T-helper 17 cell (primary cell): ENCODE data around the gene GNAZ. TPM values are rescaled to one million over a fixed set of nuclear protein-coding genes. Genes with fewer than 3 reads are reported as not detected.

Experiments used
- ATAC-seq: fragments of 150-1000 bp; cut with Tn5 transposase; 2 replicates; pipeline ENCODE4 v1.10.0; 2021; ENCODE audit warnings: mild to moderate bottlenecking, moderate library complexity
- DNase-seq, 3 donors: peaks; one replicate each; pipeline versions ENCODE4 v3.0.0 to v3.0.0-alpha.2; 2020 to 2021
- H3K9me3 ChIP-seq: one replicate; pipeline ENCODE4 v1.7.0; 2013; ENCODE audit warnings: low read length, mild to moderate bottlenecking; ENCODE audit not compliant: control insufficient read depth, poor library complexity, severe bottlenecking
- H3K27ac Mint-ChIP-seq: one replicate; pipeline ENCODE4 v1.8.0; 2022; ENCODE audit warnings: mild to moderate bottlenecking, moderate library complexity, mixed read lengths
- H3K27me3 Mint-ChIP-seq: one replicate; pipeline ENCODE4 v1.8.0; 2022; ENCODE audit warnings: mixed read lengths
- H3K36me3 Mint-ChIP-seq: one replicate; pipeline ENCODE4 v1.8.0; 2022; ENCODE audit warnings: low read depth, mixed read lengths
- H3K4me1 Mint-ChIP-seq: one replicate; pipeline ENCODE4 v1.8.0; 2022; ENCODE audit warnings: mild to moderate bottlenecking, mixed read lengths
- H3K4me3 Mint-ChIP-seq: one replicate; pipeline ENCODE4 v1.8.0; 2022; ENCODE audit warnings: mild to moderate bottlenecking, moderate library complexity, mixed read lengths
- total RNA-seq, 4 donors: library from RNA in 2 of 4; stranded (reverse) in 2 of 4; gene quantifications; one replicate each; pipeline ENCODE4 v1.2.3 and lab custom pipeline; 2022 to 2026

Gene GNAZ
- total RNA-seq, 2 donors from 2014 or later, result 1.4 to 44.1 TPM

- DNase-seq (peak; percentile 87 to 94 (median 89)), ATAC-seq (peak; percentile 99)
- Mint-ChIP-seq H3K4me3 (peak overlapping the region; percentile 88), H3K27ac (peak overlapping the region; percentile 57), H3K27me3 (peaks cover 15% of the 10 kb centered on the region), H3K4me1 (peaks cover 22% of the 10 kb centered on the region), H3K36me3 (no peaks in the 10 kb centered on the region)
- no peaks in the 10 kb centered on the region for H3K9me3 ChIP-seq
Measured at GRCh38 chr22:23069502-23070357, 589 bp upstream of the GNAZ start.

- Mint-ChIP-seq H3K36me3 (no peaks in the 10 kb centered on the region), H3K4me3 (peak overlapping the region; percentile 68), H3K27me3 (peaks cover 15% of the 10 kb centered on the region), H3K27ac (no peak overlapping the region), H3K4me1 (peaks cover 19% of the 10 kb centered on the region)
- ATAC-seq, result no peak
- DNase-seq, result peak in 1 of 3 donors; percentile 9
- no peaks in the 10 kb centered on the region for H3K9me3 ChIP-seq
Measured at GRCh38 chr22:23071230-23072076, 1.1 kb downstream of the GNAZ start.

GRCh38 chr22:23072077-23072910 lies 2.0 kb downstream of the GNAZ start:
- Mint-ChIP-seq H3K27ac (no peak overlapping the region), H3K36me3 (no peaks in the 10 kb centered on the region), H3K4me3 (no peak overlapping the region), H3K27me3 (peaks cover 15% of the 10 kb centered on the region), H3K4me1 (peaks cover 13% of the 10 kb centered on the region)
- no peaks in the 10 kb centered on the region for H3K9me3 ChIP-seq
- peak in 1 of 3 donors; percentile 2 for DNase-seq
- ATAC-seq, result no peak

GRCh38 chr22:23072911-23073491 lies 2.7 kb downstream of the GNAZ start:
- H3K27ac Mint-ChIP-seq, result no peak overlapping the region
- DNase-seq, result peak in 1 of 3 donors; percentile 3
- no peaks in the 10 kb centered on the region for H3K36me3 Mint-ChIP-seq
- H3K4me1 Mint-ChIP-seq, result peaks cover 8% of the 10 kb centered on the region
- peaks cover 16% of the 10 kb centered on the region for H3K27me3 Mint-ChIP-seq
- no peaks in the 10 kb centered on the region for H3K9me3 ChIP-seq
- H3K4me3 Mint-ChIP-seq, result no peak overlapping the region
- no peak for ATAC-seq

GRCh38 chr22:23073526-23074229 lies 3.4 kb downstream of the GNAZ start:
- DNase-seq (no peak), ATAC-seq (no peak)
- Mint-ChIP-seq H3K36me3 (no peaks in the 10 kb centered on the region), H3K27me3 (peaks cover 19% of the 10 kb centered on the region), H3K27ac (peak overlapping the region; percentile 24), H3K4me1 (peaks cover 9% of the 10 kb centered on the region), H3K4me3 (no peak overlapping the region)
- no peaks in the 10 kb centered on the region for H3K9me3 ChIP-seq

GRCh38 chr22:23074451-23074850 lies 4.1 kb downstream of the GNAZ start:
- no peak for ATAC-seq
- Mint-ChIP-seq H3K4me3 (peak overlapping the region; percentile 50), H3K27ac (peak overlapping the region; percentile 24), H3K4me1 (peaks cover 11% of the 10 kb centered on the region), H3K27me3 (peaks cover 24% of the 10 kb centered on the region), H3K36me3 (no peaks in the 10 kb centered on the region)
- no peaks in the 10 kb centered on the region for H3K9me3 ChIP-seq
- no peak for DNase-seq

- Mint-ChIP-seq H3K27me3 (peaks cover 25% of the 10 kb centered on the region), H3K36me3 (no peaks in the 10 kb centered on the region), H3K27ac (no peak overlapping the region), H3K4me1 (peaks cover 11% of the 10 kb centered on the region), H3K4me3 (no peak overlapping the region)
- no peak for DNase-seq
- no peaks in the 10 kb centered on the region for H3K9me3 ChIP-seq
- ATAC-seq, result no peak
Measured at GRCh38 chr22:23075050-23075449, 4.7 kb downstream of the GNAZ start.

- no peaks in the 10 kb centered on the region for H3K36me3 Mint-ChIP-seq
- peaks cover 25% of the 10 kb centered on the region for H3K27me3 Mint-ChIP-seq
- H3K4me3 Mint-ChIP-seq, result no peak overlapping the region
- ATAC-seq (no peak), DNase-seq (no peak)
- H3K27ac Mint-ChIP-seq, result no peak overlapping the region
- peaks cover 12% of the 10 kb centered on the region for H3K4me1 Mint-ChIP-seq
- H3K9me3 ChIP-seq, result no peaks in the 10 kb centered on the region
Measured at GRCh38 chr22:23075525-23076216, 5.4 kb downstream of the GNAZ start.

- DNase-seq, result no peak
- peaks cover 25% of the 10 kb centered on the region for H3K27me3 Mint-ChIP-seq
- ATAC-seq, result no peak
- peaks cover 12% of the 10 kb centered on the region for H3K4me1 Mint-ChIP-seq
- H3K9me3 ChIP-seq, result no peaks in the 10 kb centered on the region
- no peak overlapping the region for H3K27ac Mint-ChIP-seq
- H3K4me3 Mint-ChIP-seq, result no peak overlapping the region
- H3K36me3 Mint-ChIP-seq, result no peaks in the 10 kb centered on the region
Measured at GRCh38 chr22:23076896-23077572, 6.7 kb downstream of the GNAZ start.

GRCh38 chr22:23077627-23078461 lies 7.5 kb downstream of the GNAZ start:
- Mint-ChIP-seq H3K27ac (no peak overlapping the region), H3K4me1 (peaks cover 12% of the 10 kb centered on the region), H3K4me3 (peak overlapping the region; percentile 36), H3K27me3 (peaks cover 20% of the 10 kb centered on the region), H3K36me3 (no peaks in the 10 kb centered on the region)
- no peak for ATAC-seq
- no peak for DNase-seq
- no peaks in the 10 kb centered on the region for H3K9me3 ChIP-seq

GRCh38 chr22:23078462-23078787 lies 8.1 kb downstream of the GNAZ start:
- ATAC-seq, result no peak
- peaks cover 20% of the 10 kb centered on the region for H3K27me3 Mint-ChIP-seq
- no peak for DNase-seq
- H3K27ac Mint-ChIP-seq, result no peak overlapping the region
- no peaks in the 10 kb centered on the region for H3K9me3 ChIP-seq
- no peaks in the 10 kb centered on the region for H3K36me3 Mint-ChIP-seq
- no peak overlapping the region for H3K4me3 Mint-ChIP-seq
- H3K4me1 Mint-ChIP-seq, result peaks cover 12% of the 10 kb centered on the region
